ENCODE data around the gene YIF1B. TPM values are rescaled to one million over a fixed set of nuclear protein-coding genes. Genes with fewer than 3 reads are reported as not detected.
A peak's percentile ranks its signal among the peaks of the same experiment; 100 is the strongest.

The YIF1B gene
- total and polyA plus RNA-seq, 2 donors from 2014 or later: 30.3 to 62.7 TPM

GRCh38 chr19:38324431-38324830 is 8.7 kb upstream of the YIF1B start:
- Histone ChIP-seq H3K27me3 (ENCODE audit: control insufficient read depth, insufficient read depth, low read length) (peaks cover 1% of the 10 kb centered on the region), H3K9me3 (ENCODE audit: control insufficient read depth in 2 of 3, insufficient read depth in 1 of 3, low read length in 3 of 3) (no peaks in the 10 kb centered on the region), H3K9ac (ENCODE audit: low read length in 3 of 3) (no peak overlapping the region), H3K4me3 (ENCODE audit: low read length in 3 of 3) (no peak overlapping the region), H3K27ac (ENCODE audit: low read depth in 2 of 2, low read length in 2 of 2) (no peak overlapping the region), H3K4me1 (ENCODE audit: control insufficient read depth in 2 of 3, insufficient read depth in 2 of 3, low read depth in 1 of 3, low read length in 3 of 3) (peaks cover 0 to 9% (median 0%) of the 10 kb centered on the region in 3 donors), H3K36me3 (ENCODE audit: control insufficient read depth in 2 of 3, insufficient read depth in 3 of 3, low read length in 3 of 3) (no peaks in the 10 kb centered on the region)
- no peak for DNase-seq
- TF ChIP-seq, protein P1, sequence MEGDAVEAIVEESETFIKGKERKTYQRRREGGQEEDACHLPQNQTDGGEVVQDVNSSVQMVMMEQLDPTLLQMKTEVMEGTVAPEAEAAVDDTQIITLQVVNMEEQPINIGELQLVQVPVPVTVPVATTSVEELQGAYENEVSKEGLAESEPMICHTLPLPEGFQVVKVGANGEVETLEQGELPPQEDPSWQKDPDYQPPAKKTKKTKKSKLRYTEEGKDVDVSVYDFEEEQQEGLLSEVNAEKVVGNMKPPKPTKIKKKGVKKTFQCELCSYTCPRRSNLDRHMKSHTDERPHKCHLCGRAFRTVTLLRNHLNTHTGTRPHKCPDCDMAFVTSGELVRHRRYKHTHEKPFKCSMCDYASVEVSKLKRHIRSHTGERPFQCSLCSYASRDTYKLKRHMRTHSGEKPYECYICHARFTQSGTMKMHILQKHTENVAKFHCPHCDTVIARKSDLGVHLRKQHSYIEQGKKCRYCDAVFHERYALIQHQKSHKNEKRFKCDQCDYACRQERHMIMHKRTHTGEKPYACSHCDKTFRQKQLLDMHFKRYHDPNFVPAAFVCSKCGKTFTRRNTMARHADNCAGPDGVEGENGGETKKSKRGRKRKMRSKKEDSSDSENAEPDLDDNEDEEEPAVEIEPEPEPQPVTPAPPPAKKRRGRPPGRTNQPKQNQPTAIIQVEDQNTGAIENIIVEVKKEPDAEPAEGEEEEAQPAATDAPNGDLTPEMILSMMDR (IDR thresholded peaks at IDR 0.05; ENCODE audit: borderline replicate concordance, extremely low read depth, insufficient read depth): no peak
- intact Hi-C loops (cut with DNase I): no loop called here
- FAIRE-seq: no peak

- FAIRE-seq (no peak), DNase-seq (no peak)
- no peak overlapping the region for H3K9ac ChIP-seq (ENCODE audit: low read length in 3 of 3)
- H3K36me3 ChIP-seq (ENCODE audit: control insufficient read depth in 2 of 3, insufficient read depth in 3 of 3, low read length in 3 of 3): no peaks in the 10 kb centered on the region
- H3K9me3 ChIP-seq (ENCODE audit: control insufficient read depth in 2 of 3, insufficient read depth in 1 of 3, low read length in 3 of 3): no peaks in the 10 kb centered on the region
- H3K27ac ChIP-seq (ENCODE audit: low read depth in 2 of 2, low read length in 2 of 2): no peak overlapping the region
- peaks cover 0 to 13% (median 0%) of the 10 kb centered on the region in 3 donors for H3K4me1 ChIP-seq (ENCODE audit: control insufficient read depth in 2 of 3, insufficient read depth in 2 of 3, low read depth in 1 of 3, low read length in 3 of 3)
- intact Hi-C loops (cut with DNase I): no loop called here
- peaks cover 2% of the 10 kb centered on the region for H3K27me3 ChIP-seq (ENCODE audit: control insufficient read depth, insufficient read depth, low read length)
- TF ChIP-seq, protein P1 (IDR thresholded peaks at IDR 0.05; ENCODE audit: borderline replicate concordance, extremely low read depth, insufficient read depth): no peak
- H3K4me3 ChIP-seq (ENCODE audit: low read length in 3 of 3): no peak overlapping the region
Measured at GRCh38 chr19:38323291-38323690, 7.5 kb upstream of the YIF1B start.

DNA sequence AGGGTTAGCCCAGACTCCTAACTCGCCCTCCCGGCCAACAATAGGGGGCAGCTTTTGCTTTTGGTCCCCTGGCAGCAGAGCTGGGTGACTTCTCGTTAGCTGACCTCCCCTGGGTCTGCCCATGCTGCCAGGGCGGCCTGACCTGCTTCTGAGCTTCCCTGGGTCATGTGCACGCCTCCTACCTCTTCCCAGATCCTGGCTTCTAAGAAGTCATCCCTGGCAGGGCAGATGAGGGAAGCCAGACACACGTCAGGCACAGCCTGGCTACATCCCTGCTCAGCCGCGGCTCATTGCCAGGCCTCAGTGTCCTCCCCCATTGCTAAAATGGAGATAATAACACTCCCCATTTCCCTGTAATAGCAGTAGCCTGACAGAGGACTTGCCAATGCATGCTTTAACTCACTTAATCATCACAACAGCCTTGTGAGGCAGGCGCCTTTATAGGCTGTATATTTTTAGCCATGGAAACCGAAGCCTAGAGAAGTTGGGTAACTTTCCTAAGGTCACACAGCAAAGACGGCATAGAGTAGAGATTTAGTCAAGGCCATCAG is 6.0 kb upstream of the YIF1B start:
- Histone ChIP-seq H3K27me3 (ENCODE audit: control insufficient read depth, insufficient read depth, low read length) (peaks cover 2% of the 10 kb centered on the region), H3K4me3 (ENCODE audit: low read length in 3 of 3) (peak overlapping the region in 1 of 3 donors; percentile 62), H3K9me3 (ENCODE audit: control insufficient read depth in 2 of 3, insufficient read depth in 1 of 3, low read length in 3 of 3) (no peaks in the 10 kb centered on the region), H3K9ac (ENCODE audit: low read length in 3 of 3) (peak overlapping the region in 1 of 3 donors; percentile 34), H3K27ac (ENCODE audit: low read depth in 2 of 2, low read length in 2 of 2) (peak overlapping the region in 1 of 2 donors; percentile 36), H3K36me3 (ENCODE audit: control insufficient read depth in 2 of 3, insufficient read depth in 3 of 3, low read length in 3 of 3) (no peaks in the 10 kb centered on the region), H3K4me1 (ENCODE audit: control insufficient read depth in 2 of 3, insufficient read depth in 2 of 3, low read depth in 1 of 3, low read length in 3 of 3) (peaks cover 0 to 13% (median 0%) of the 10 kb centered on the region in 3 donors)
- TF ChIP-seq, protein P1 (IDR thresholded peaks at IDR 0.05; ENCODE audit: borderline replicate concordance, extremely low read depth, insufficient read depth): no peak
- DNase-seq (peak in 1 of 5 donors; percentile 26), FAIRE-seq (no peak)
- intact Hi-C loops (cut with DNase I): no loop called here

DNA sequence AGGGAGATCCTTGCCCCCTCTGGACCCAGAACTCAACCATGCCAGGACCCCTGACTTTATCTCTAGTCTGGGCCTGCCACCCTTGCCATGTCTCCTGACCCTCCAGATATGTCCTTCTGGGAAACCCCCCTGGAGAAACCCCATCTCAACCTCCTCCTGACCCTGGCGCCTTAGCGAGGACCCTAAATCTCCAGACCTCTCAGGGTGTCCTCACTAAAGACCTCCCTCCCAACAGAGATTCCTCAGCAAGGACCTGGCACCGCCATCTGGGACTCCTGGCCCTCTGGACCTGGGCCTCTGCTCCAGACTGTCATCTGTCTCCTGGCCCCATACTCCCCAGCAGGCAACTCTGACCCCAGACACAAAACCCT is 5.2 kb upstream of the YIF1B start:
- Histone ChIP-seq H3K27ac (ENCODE audit: low read depth in 2 of 2, low read length in 2 of 2) (peak overlapping the region; percentile 22 to 36), H3K4me3 (ENCODE audit: low read length in 3 of 3) (peak overlapping the region in 1 of 3 donors; percentile 62), H3K4me1 (ENCODE audit: control insufficient read depth in 2 of 3, insufficient read depth in 2 of 3, low read depth in 1 of 3, low read length in 3 of 3) (peaks cover 0 to 16% (median 5%) of the 10 kb centered on the region in 3 donors), H3K36me3 (ENCODE audit: control insufficient read depth in 2 of 3, insufficient read depth in 3 of 3, low read length in 3 of 3) (no peaks in the 10 kb centered on the region), H3K9me3 (ENCODE audit: control insufficient read depth in 2 of 3, insufficient read depth in 1 of 3, low read length in 3 of 3) (no peaks in the 10 kb centered on the region), H3K27me3 (ENCODE audit: control insufficient read depth, insufficient read depth, low read length) (peaks cover 2% of the 10 kb centered on the region), H3K9ac (ENCODE audit: low read length in 3 of 3) (peak overlapping the region in 1 of 3 donors; percentile 46)
- no peak for FAIRE-seq
- intact Hi-C loops (cut with DNase I): no loop called here
- no peak for DNase-seq
- TF ChIP-seq, protein P1 (IDR thresholded peaks at IDR 0.05; ENCODE audit: borderline replicate concordance, extremely low read depth, insufficient read depth): no peak

Data from kidney (tissue), 14 donors.